H1 (cell line): Measurements from ENCODE around the gene SMC3. TPM values are rescaled to one million over a fixed set of nuclear protein-coding genes. Genes with fewer than 3 reads are reported as not detected.

Experiments
- CTCF ChIA-PET: fragments of 300-600 bp; sonication (Branson Sonifier 250); formaldehyde crosslinking; loops from one replicate; lab custom pipeline; 2021; ENCODE audit not compliant: partially characterized antibody; lab: Charles Lee
- POLR2A ChIA-PET: fragments of 300-600 bp; sonication (Branson Sonifier 250); formaldehyde crosslinking; loops from one replicate; lab custom pipeline; 2021; ENCODE audit warnings: inconsistent platforms; ENCODE audit not compliant: partially characterized antibody; lab: Charles Lee
- DNase-seq, 2 experiments: peaks; one replicate each; pipeline versions ENCODE4 v3.0.0 to v3.0.0-alpha.2; 2010 to 2022; ENCODE audit warnings: low spot score in 2 of 2, low read depth in 1 of 2, mixed read lengths in 1 of 2
- FAIRE-seq: peaks from 2 replicates; lab custom pipeline; 2011; peaks lifted over from hg19 to GRCh38; lab: Jason Lieb, UNC
- H2AFZ ChIP-seq: 2 replicates; pipeline ENCODE4 v1.8.1; 2012; ENCODE audit warnings: low read length, inconsistent platforms
- H2AK5ac ChIP-seq: 2 replicates; pipeline ENCODE4 v1.6.1; 2013; ENCODE audit warnings: low read depth, low read length
- H2BK120ac ChIP-seq: replicated peaks from 2 replicates; pipeline ENCODE3; 2013; ENCODE audit warnings: low read depth, low read length, inconsistent platforms
- H2BK12ac ChIP-seq: 2 replicates; pipeline ENCODE4 v1.6.1; 2013; ENCODE audit warnings: low read depth, low read length
- H2BK15ac ChIP-seq: 2 replicates; pipeline ENCODE4 v1.6.1; 2013; ENCODE audit warnings: low read length
- H2BK20ac ChIP-seq: 2 replicates; pipeline ENCODE4 v1.6.1; 2013; ENCODE audit warnings: low read length
- H2BK5ac ChIP-seq: 2 replicates; pipeline ENCODE4 v1.6.1; 2013; ENCODE audit warnings: low read depth, low read length
- H3K14ac ChIP-seq: 2 replicates; pipeline ENCODE4 v1.6.1; 2013; ENCODE audit warnings: inconsistent platforms; ENCODE audit not compliant: insufficient read length
- H3K18ac ChIP-seq: 2 replicates; pipeline ENCODE4 v1.6.1; 2013; ENCODE audit warnings: low read length; ENCODE audit errors: extremely low read depth
- H3K23ac ChIP-seq: 2 replicates; pipeline ENCODE4 v1.6.1; 2013; ENCODE audit warnings: inconsistent platforms; ENCODE audit not compliant: insufficient read length
- H3K23me2 ChIP-seq: 2 replicates; pipeline ENCODE4 v1.6.1; 2013; ENCODE audit warnings: low read depth, low read length
- H3K27ac ChIP-seq: 2 replicates; pipeline ENCODE4 v1.6.1; 2011; ENCODE audit warnings: low read depth, low read length, inconsistent platforms
- H3K27me3 ChIP-seq, 4 experiments: replicated peaks in 1 of 4; 1 replicate in 1 of 4; 2 replicates in 3 of 4; pipeline versions ENCODE4 v1.6.1 to v1.8.1; 2011 to 2013; ENCODE audit warnings: low read length in 3 of 4, mild to moderate bottlenecking in 3 of 4, inconsistent platforms in 2 of 4, mixed read lengths in 2 of 4, moderate library complexity in 1 of 4; ENCODE audit not compliant: control insufficient read depth in 3 of 4, insufficient read depth in 3 of 4; ENCODE audit errors: extremely low read depth in 1 of 4
- H3K36me3 ChIP-seq, 4 experiments: 2 replicates each; pipeline versions ENCODE4 v1.6.1 to v1.8.1; 2011 to 2013; ENCODE audit warnings: mild to moderate bottlenecking in 4 of 4, low read length in 3 of 4, moderate library complexity in 2 of 4, control low read depth in 1 of 4, inconsistent platforms in 1 of 4; ENCODE audit not compliant: insufficient read depth in 4 of 4, control insufficient read depth in 2 of 4
- H3K4ac ChIP-seq: replicated peaks from 2 replicates; pipeline ENCODE3; 2013; ENCODE audit warnings: low read length, low read depth, mixed read lengths, inconsistent platforms; ENCODE audit not compliant: insufficient read length
- H3K4me1 ChIP-seq, 4 experiments: replicated peaks in 1 of 4; 1 replicate in 1 of 4; 2 replicates in 3 of 4; pipeline versions ENCODE4 v1.6.1 to v1.8.1; 2011 to 2013; ENCODE audit warnings: low read length in 3 of 4, inconsistent platforms in 2 of 4, mixed read lengths in 1 of 4; ENCODE audit not compliant: insufficient read depth in 4 of 4, control insufficient read depth in 3 of 4
- H3K4me2 ChIP-seq, 2 experiments: 2 replicates each; pipeline versions ENCODE4 v1.6.1 to v1.8.1; 2011 to 2013; ENCODE audit warnings: low read depth in 2 of 2, low read length in 2 of 2, control low read depth in 1 of 2, inconsistent platforms in 1 of 2, mild to moderate bottlenecking in 1 of 2; ENCODE audit not compliant: insufficient read depth in 1 of 2
- H3K4me3 ChIP-seq, 4 experiments: fragments of 200-600, 300-600 bp in 1 of 4; sonication (generic), shearing (Covaris generic), sonication (Bioruptor Twin) in 1 of 4; 2 replicates each; pipeline versions ENCODE4 v1.5.1 to v1.8.1; 2011 to 2016; ENCODE audit warnings: low read length in 4 of 4, low read depth in 3 of 4, control low read depth in 2 of 4, inconsistent platforms in 2 of 4, mild to moderate bottlenecking in 2 of 4, mixed read lengths in 1 of 4, moderate library complexity in 1 of 4; ENCODE audit not compliant: insufficient read depth in 2 of 4; ENCODE audit errors: extremely low read depth in 1 of 4
- H3K56ac ChIP-seq: replicated peaks from 2 replicates; pipeline ENCODE3; 2013; ENCODE audit warnings: low read depth, mild to moderate bottlenecking, mixed read lengths, low read length, inconsistent platforms; ENCODE audit not compliant: insufficient read length
- H3K79me1 ChIP-seq: 2 replicates; pipeline ENCODE4 v1.6.1; 2013; ENCODE audit warnings: low read depth, low read length, control low read depth
- H3K79me2 ChIP-seq, 2 experiments: 2 replicates each; pipeline versions ENCODE4 v1.6.1 to v1.8.1; 2012 to 2013; ENCODE audit warnings: low read length in 2 of 2, mild to moderate bottlenecking in 2 of 2, inconsistent platforms in 1 of 2; ENCODE audit not compliant: insufficient read depth in 2 of 2, control insufficient read depth in 1 of 2
- H3K9ac ChIP-seq, 4 experiments: replicated peaks in 1 of 4; 1 replicate in 1 of 4; 2 replicates in 3 of 4; pipeline versions ENCODE4 v1.6.1 to v1.8.1; 2011 to 2013; ENCODE audit warnings: low read depth in 3 of 4, low read length in 3 of 4, control low read depth in 2 of 4, mild to moderate bottlenecking in 2 of 4, moderate library complexity in 2 of 4, inconsistent platforms in 1 of 4; ENCODE audit errors: extremely low read depth in 1 of 4
- H3K9me3 ChIP-seq, 2 experiments: 2 replicates each; pipeline versions ENCODE4 v1.6.1 to v1.8.1; 2012 to 2013; ENCODE audit warnings: mild to moderate bottlenecking in 2 of 2, moderate library complexity in 2 of 2, control low read depth in 1 of 2, inconsistent platforms in 1 of 2, low read depth in 1 of 2, low read length in 1 of 2, mixed read lengths in 1 of 2; ENCODE audit not compliant: insufficient read depth in 2 of 2
- H4K20me1 ChIP-seq, 2 experiments: replicated peaks in 1 of 2; 2 replicates each; pipeline versions ENCODE3 to v1.8.1; 2011 to 2013; ENCODE audit warnings: inconsistent platforms in 2 of 2, low read length in 2 of 2, mild to moderate bottlenecking in 1 of 2; ENCODE audit not compliant: insufficient read depth in 2 of 2, control insufficient read depth in 1 of 2
- H4K5ac ChIP-seq: 2 replicates; pipeline ENCODE4 v1.6.1; 2013; ENCODE audit warnings: low read length, low read depth, mixed read lengths, inconsistent platforms; ENCODE audit not compliant: insufficient read length
- H4K8ac ChIP-seq: 2 replicates; pipeline ENCODE4 v1.8.0; 2013; ENCODE audit warnings: mild to moderate bottlenecking, moderate library complexity, low read length, inconsistent platforms; ENCODE audit not compliant: insufficient read depth; ENCODE audit errors: extremely low read depth
- H4K91ac ChIP-seq: replicated peaks from 2 replicates; pipeline ENCODE3; 2013; ENCODE audit warnings: low read length, mixed read lengths, inconsistent platforms; ENCODE audit not compliant: insufficient read length
- EP300 ChIP-seq, 2 experiments: IDR thresholded peaks; 1 replicate in 1 of 2; 2 replicates in 1 of 2; pipeline ENCODE4 v1.6.1; 2011 to 2012; ENCODE audit warnings: low read depth in 2 of 2, low read length in 2 of 2, mild to moderate bottlenecking in 2 of 2, borderline replicate concordance in 1 of 2, inconsistent platforms in 1 of 2, moderate library complexity in 1 of 2
- JUND ChIP-seq: IDR thresholded peaks from 2 replicates; pipeline ENCODE4 v1.6.1; 2011; ENCODE audit warnings: mild to moderate bottlenecking, improper control_type of control experiment, low read length
- RAD21 ChIP-seq, 2 experiments: IDR thresholded peaks in 1 of 2; conservative IDR thresholded peaks in 1 of 2; 2 replicates each; pipeline ENCODE4 v1.6.1; 2011; ENCODE audit warnings: low read depth in 2 of 2, low read length in 2 of 2, improper control_type of control experiment in 1 of 2, inconsistent platforms in 1 of 2, mild to moderate bottlenecking in 1 of 2, moderate library complexity in 1 of 2
- SUZ12 ChIP-seq: fragments of 200-600 bp; sonication (generic); IDR thresholded peaks from 2 replicates; pipeline ENCODE4 v1.6.1; 2012; ENCODE audit warnings: mild to moderate bottlenecking, inconsistent platforms, low read length, moderate library complexity, mixed read lengths
- WGBS, 2 experiments: shearing (Covaris generic) in 1 of 2; methylation state at CpG; one replicate each; pipeline versions ENCODE4 v1.1.6 to v1.1.7; 2013 to 2015; ENCODE audit warnings: low lambda C conversion rate in 2 of 2, mixed read lengths in 2 of 2, inconsistent platforms in 1 of 2, low coverage in 1 of 2, missing lambda C conversion rate in 1 of 2; ENCODE audit not compliant: insufficient replicate concordance in 2 of 2, insufficient coverage in 1 of 2, insufficient read length in 1 of 2; ENCODE audit errors: extremely low coverage in 1 of 2, missing lambda C conversion rate in 1 of 2; 5-methylcytosine and 5-hydroxymethylcytosine counted together
- polyA plus RNA-seq, 7 experiments: library from polyadenylated mRNA; depleted of rRNA in 3 of 7; stranded (reverse) in 5 of 7; unstranded in 2 of 7; fragments of >200 nt in 5 of 7; fragments of 200-250 nt in 2 of 7; gene quantifications; 1 replicate in 5 of 7; 2 replicates in 1 of 7; 4 replicates in 1 of 7; pipeline versions ENCODE4 v1.2.1 to v1.2.3, GENCODE V29; 2011 to 2013; ENCODE audit warnings: missing spikeins in 2 of 7, mixed read lengths in 2 of 7
- total RNA-seq: library from RNA; stranded (reverse); fragmentation: NEBNext Ultra II Directional; extraction: Animal tissue kit (Norgen Biotek cat#: 25700); gene quantifications from 2 replicates; pipeline ENCODE4 v1.2.1, GENCODE V29; 2021

SMC3 gene
- total and polyA plus RNA-seq, 2 of the 8 experiments (the other 6 are each of a cell fraction or from before 2014, with no cell fraction given): 12.7 to 93.4 TPM

DNA sequence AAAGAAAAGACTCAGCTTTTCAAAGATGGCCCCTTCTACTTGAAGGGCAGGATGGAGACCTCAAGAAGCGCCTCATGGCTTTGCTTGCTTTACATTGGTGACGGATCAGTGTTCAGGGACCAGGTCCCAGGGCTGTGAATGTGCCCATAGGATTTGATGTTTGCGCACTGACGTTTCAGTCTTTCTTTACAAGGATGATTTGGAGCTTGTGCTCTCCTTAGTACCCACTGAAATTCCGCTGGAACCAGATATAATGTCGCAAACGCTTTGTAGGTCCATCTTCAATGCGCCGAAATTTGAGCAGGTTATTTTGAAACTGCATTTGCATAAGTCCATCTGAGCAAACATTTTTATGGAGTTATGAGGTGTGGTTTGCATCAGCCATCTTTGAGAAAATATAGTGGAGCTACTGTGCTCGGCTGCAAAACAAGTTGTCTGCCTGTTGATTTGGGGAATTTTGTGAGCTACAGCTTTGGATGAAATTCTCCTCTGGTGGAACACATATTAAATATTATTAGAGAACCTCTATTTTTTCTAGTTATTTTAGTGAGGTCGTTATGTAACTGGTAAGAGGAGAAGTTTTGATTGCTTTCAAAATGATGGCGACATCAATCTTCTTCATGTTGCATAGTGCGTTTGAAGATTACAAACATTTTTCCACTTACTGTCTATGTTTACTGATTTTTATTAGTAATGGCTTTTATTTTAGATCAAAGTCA, 79.1 kb downstream of the SMC3 start:
- no peak overlapping the region for H3K4me2 ChIP-seq
- H3K27me3 ChIP-seq: peaks cover 30 to 47% (median 40%) of the 10 kb centered on the region in 4 experiments
- DNase-seq (no peak), FAIRE-seq (no peak)
- H3K79me2 ChIP-seq: no peaks in the 10 kb centered on the region
- no peak overlapping the region for H3K14ac ChIP-seq
- POLR2A ChIA-PET: no interaction called here
- no peak overlapping the region for H4K8ac ChIP-seq
- no peak overlapping the region for H3K23ac ChIP-seq
- H4K91ac ChIP-seq: no peak overlapping the region
- no peaks in the 10 kb centered on the region for H3K79me1 ChIP-seq
- no peak overlapping the region for H3K9ac ChIP-seq
- no peak overlapping the region for H2AK5ac ChIP-seq
- no peak overlapping the region for H4K5ac ChIP-seq
- H2BK120ac ChIP-seq: no peak overlapping the region
- no peaks in the 10 kb centered on the region; a peak in 1 of 8 replicates for H3K36me3 ChIP-seq
- no peak for TF ChIP-seq SUZ12
- no peak for TF ChIP-seq EP300 (IDR thresholded peaks at IDR 0.05; ENCODE audit: borderline replicate concordance in 1 of 2, low read depth in 2 of 2, low read length in 2 of 2)
- TF ChIP-seq RAD21 (IDR thresholded peaks at IDR 0.05 in 1 of 2, conservative IDR thresholded peaks at IDR 0.05 in 1 of 2; ENCODE audit: low read depth in 2 of 2, low read length in 2 of 2): no peak
- TF ChIP-seq JUND: no peak
- H2BK15ac ChIP-seq: no peak overlapping the region
- H3K4me3 ChIP-seq: no peak overlapping the region
- no peak overlapping the region for H3K27ac ChIP-seq
- H2BK20ac ChIP-seq: no peak overlapping the region
- no peaks in the 10 kb centered on the region for H3K9me3 ChIP-seq
- no peak overlapping the region for H2AFZ ChIP-seq
- peaks cover 3 to 15% (median 9%) of the 10 kb centered on the region in 4 experiments; a peak in 6 of 7 replicates for H3K4me1 ChIP-seq
- H3K4ac ChIP-seq: no peak overlapping the region
- CTCF ChIA-PET: interaction anchor here (1.2 to 1.9 kb wide), 3 partner anchors 12 to 26 kb away, joined by 4 to 6 read pairs (median 5); no protein-coding TSS in a partner anchor
- no peaks in the 10 kb centered on the region for H4K20me1 ChIP-seq
- 85% methylated on average over 13 of the region's 13 CpGs; no CpG with 5 or more reads in 1 of the 2 experiments for WGBS, 2 experiments
- H3K23me2 ChIP-seq: peaks cover 10% of the 10 kb centered on the region
- no peak overlapping the region for H3K18ac ChIP-seq
- no peak overlapping the region for H2BK5ac ChIP-seq
- no peak overlapping the region for H2BK12ac ChIP-seq
- no peak overlapping the region for H3K56ac ChIP-seq
